ENCODE data around the gene KAZN.

Gene KAZN

GRCh38 chr1:14888374-14888773, 289.9 kb downstream of the KAZN start:
- no peak overlapping the region for H3K4me2 ChIP-seq (ENCODE audit: low read length, poor library complexity, severe bottlenecking)
- H3K79me1 ChIP-seq (replicated peaks; ENCODE audit: low read length, poor library complexity, severe bottlenecking), result no peaks in the 10 kb centered on the region
- no peak overlapping the region for H3K14ac ChIP-seq (ENCODE audit: low read length in 2 of 2)
- no peak overlapping the region for H3K4me3 ChIP-seq (ENCODE audit: insufficient read depth in 1 of 2, low read depth in 1 of 2, low read length in 2 of 2)
- H3K27me3 ChIP-seq (ENCODE audit: control insufficient read depth in 1 of 2, insufficient read depth in 1 of 2, low read length in 2 of 2), result peaks cover 0 to 11% of the 10 kb centered on the region in 2 experiments
- 77% methylated on average over 4 of the region's 10 CpGs for WGBS
- no peak overlapping the region for H2BK120ac ChIP-seq (ENCODE audit: low read depth, low read length)
- no peak overlapping the region for H2BK5ac ChIP-seq (ENCODE audit: low read depth, low read length, poor library complexity, severe bottlenecking)
- H2AK5ac ChIP-seq (ENCODE audit: low read length, severe bottlenecking), result no peak overlapping the region
- no peak overlapping the region for H3K27ac ChIP-seq (ENCODE audit: low read length, poor library complexity, severe bottlenecking)
- H3K4me1 ChIP-seq (ENCODE audit: control insufficient read depth, insufficient read depth, low read depth, low read length), result no peaks in the 10 kb centered on the region
- no peak overlapping the region for H4K8ac ChIP-seq (ENCODE audit: low read length)
- H4K91ac ChIP-seq (ENCODE audit: low read length), result no peak overlapping the region
- H2BK12ac ChIP-seq (ENCODE audit: low read length in 2 of 2), result no peak overlapping the region
- H3K23ac ChIP-seq (ENCODE audit: low read length in 2 of 2), result no peak overlapping the region
- no peak overlapping the region for H3K18ac ChIP-seq (ENCODE audit: low read depth in 1 of 2, low read length in 2 of 2)
- H3K9ac ChIP-seq (ENCODE audit: low read length), result no peak overlapping the region
- H3K9me3 ChIP-seq (ENCODE audit: control insufficient read depth, low read length), result no peaks in the 10 kb centered on the region
- H2BK15ac ChIP-seq (ENCODE audit: low read depth, poor library complexity, severe bottlenecking), result no peak overlapping the region
- H2AFZ ChIP-seq (ENCODE audit: low read depth, low read length), result no peak overlapping the region
- no peak overlapping the region for H3K4ac ChIP-seq (ENCODE audit: low read depth in 1 of 2, low read length in 2 of 2)
- H3K36me3 ChIP-seq (ENCODE audit: control insufficient read depth in 1 of 2, insufficient read depth in 2 of 2, low read depth in 1 of 2, low read length in 2 of 2), result no peaks in the 10 kb centered on the region
- DNase-seq, result no peak

DNA sequence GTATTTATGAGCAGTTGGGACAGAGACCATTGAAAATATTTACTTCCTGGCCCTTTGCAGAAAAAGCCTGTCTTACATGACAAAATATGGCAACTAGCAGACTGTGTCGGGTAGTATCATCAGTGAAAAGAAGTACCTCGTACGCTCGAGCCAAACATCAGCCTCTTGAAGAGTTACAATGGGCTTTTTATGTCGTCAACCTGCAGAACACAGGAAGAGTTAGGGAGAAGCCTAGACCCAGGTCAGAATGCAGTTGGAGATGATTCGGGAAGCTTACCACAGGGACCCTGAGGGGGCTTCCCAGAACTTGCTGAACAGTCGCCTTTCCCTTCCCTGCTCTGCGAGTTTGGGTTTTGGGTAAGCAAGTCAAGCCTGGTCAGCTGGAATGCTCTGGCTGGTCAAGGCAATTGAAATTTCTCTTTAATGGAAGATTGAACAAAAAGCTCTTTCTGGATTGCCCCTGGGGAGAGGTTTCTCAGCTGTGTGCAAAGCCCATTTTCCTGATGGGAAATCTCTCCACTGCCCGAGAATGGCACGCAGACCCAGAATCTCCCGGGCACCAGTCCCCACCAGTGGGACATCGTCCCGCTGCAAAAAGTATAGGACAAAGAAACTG, 291.4 kb downstream of the KAZN start:
- Histone ChIP-seq H3K36me3 (ENCODE audit: control insufficient read depth in 1 of 2, insufficient read depth in 2 of 2, low read depth in 1 of 2, low read length in 2 of 2) (no peaks in the 10 kb centered on the region), H3K18ac (ENCODE audit: low read depth in 1 of 2, low read length in 2 of 2) (no peak overlapping the region), H3K4ac (ENCODE audit: low read depth in 1 of 2, low read length in 2 of 2) (no peak overlapping the region), H3K23ac (ENCODE audit: low read length in 2 of 2) (no peak overlapping the region), H3K79me1 (replicated peaks; ENCODE audit: low read length, poor library complexity, severe bottlenecking) (no peaks in the 10 kb centered on the region), H3K27ac (ENCODE audit: low read length, poor library complexity, severe bottlenecking) (no peak overlapping the region), H2BK12ac (ENCODE audit: low read length in 2 of 2) (no peak overlapping the region), H3K14ac (ENCODE audit: low read length in 2 of 2) (no peak overlapping the region), H2AFZ (ENCODE audit: low read depth, low read length) (no peak overlapping the region), H4K91ac (ENCODE audit: low read length) (no peak overlapping the region), H3K4me1 (ENCODE audit: control insufficient read depth, insufficient read depth, low read depth, low read length) (no peaks in the 10 kb centered on the region), H3K9ac (ENCODE audit: low read length) (no peak overlapping the region), H3K4me3 (ENCODE audit: insufficient read depth in 1 of 2, low read depth in 1 of 2, low read length in 2 of 2) (no peak overlapping the region), H2BK15ac (ENCODE audit: low read depth, poor library complexity, severe bottlenecking) (no peak overlapping the region), H4K8ac (ENCODE audit: low read length) (no peak overlapping the region), H2AK5ac (ENCODE audit: low read length, severe bottlenecking) (no peak overlapping the region), H3K27me3 (ENCODE audit: control insufficient read depth in 1 of 2, insufficient read depth in 1 of 2, low read length in 2 of 2) (peaks cover 0 to 11% of the 10 kb centered on the region in 2 experiments), H3K4me2 (ENCODE audit: low read length, poor library complexity, severe bottlenecking) (no peak overlapping the region), H3K9me3 (ENCODE audit: control insufficient read depth, low read length) (no peaks in the 10 kb centered on the region), H2BK5ac (ENCODE audit: low read depth, low read length, poor library complexity, severe bottlenecking) (no peak overlapping the region), H2BK120ac (ENCODE audit: low read depth, low read length) (no peak overlapping the region)
- DNase-seq, result no peak
- WGBS, result 91% methylated on average over 13 of the region's 13 CpGs

GRCh38 chr1:14891991-14892390, 293.5 kb downstream of the KAZN start:
- Histone ChIP-seq H2BK15ac (ENCODE audit: low read depth, poor library complexity, severe bottlenecking) (no peak overlapping the region), H3K18ac (ENCODE audit: low read depth in 1 of 2, low read length in 2 of 2) (no peak overlapping the region)
- no peak for DNase-seq

GRCh38 chr1:14894811-14895560, 296.5 kb downstream of the KAZN start:
- no peak overlapping the region for H3K4me2 ChIP-seq (ENCODE audit: low read length, poor library complexity, severe bottlenecking)
- H3K9me3 ChIP-seq (ENCODE audit: control insufficient read depth, low read length), result no peaks in the 10 kb centered on the region
- no peaks in the 10 kb centered on the region for H3K79me1 ChIP-seq (replicated peaks; ENCODE audit: low read length, poor library complexity, severe bottlenecking)
- no peak overlapping the region for H2AFZ ChIP-seq (ENCODE audit: low read depth, low read length)
- no peak overlapping the region for H2AK5ac ChIP-seq (ENCODE audit: low read length, severe bottlenecking)
- H3K4ac ChIP-seq (ENCODE audit: low read depth in 1 of 2, low read length in 2 of 2), result no peak overlapping the region
- peak overlapping the region in 1 of 2 experiments; percentile 32 for H2BK12ac ChIP-seq (ENCODE audit: low read length in 2 of 2)
- H3K27ac ChIP-seq (ENCODE audit: low read length, poor library complexity, severe bottlenecking), result no peak overlapping the region
- H3K23ac ChIP-seq (ENCODE audit: low read length in 2 of 2), result no peak overlapping the region
- H3K36me3 ChIP-seq (ENCODE audit: control insufficient read depth in 1 of 2, insufficient read depth in 2 of 2, low read depth in 1 of 2, low read length in 2 of 2), result no peaks in the 10 kb centered on the region
- H2BK15ac ChIP-seq (ENCODE audit: low read depth, poor library complexity, severe bottlenecking), result no peak overlapping the region
- no peak overlapping the region for H3K14ac ChIP-seq (ENCODE audit: low read length in 2 of 2)
- H4K8ac ChIP-seq (ENCODE audit: low read length), result no peak overlapping the region
- H2BK5ac ChIP-seq (ENCODE audit: low read depth, low read length, poor library complexity, severe bottlenecking), result no peak overlapping the region
- WGBS, result 42% methylated on average over 11 of the region's 11 CpGs
- H3K9ac ChIP-seq (ENCODE audit: low read length), result no peak overlapping the region
- H3K4me3 ChIP-seq (ENCODE audit: insufficient read depth in 1 of 2, low read depth in 1 of 2, low read length in 2 of 2), result no peak overlapping the region
- no peaks in the 10 kb centered on the region for H3K4me1 ChIP-seq (ENCODE audit: control insufficient read depth, insufficient read depth, low read depth, low read length)
- no peak overlapping the region for H2BK120ac ChIP-seq (ENCODE audit: low read depth, low read length)
- H4K91ac ChIP-seq (ENCODE audit: low read length), result no peak overlapping the region
- peaks cover 2 to 16% of the 10 kb centered on the region in 2 experiments for H3K27me3 ChIP-seq (ENCODE audit: control insufficient read depth in 1 of 2, insufficient read depth in 1 of 2, low read length in 2 of 2)
- no peak for DNase-seq
- no peak overlapping the region for H3K18ac ChIP-seq (ENCODE audit: low read depth in 1 of 2, low read length in 2 of 2)

More at GRCh38 chr1:14891991-14892390, 293.5 kb downstream of the KAZN start:
- Histone ChIP-seq H3K9me3 (ENCODE audit: control insufficient read depth, low read length) (no peaks in the 10 kb centered on the region), H2BK12ac (ENCODE audit: low read length in 2 of 2) (no peak overlapping the region), H3K4me2 (ENCODE audit: low read length, poor library complexity, severe bottlenecking) (no peak overlapping the region), H3K79me1 (replicated peaks; ENCODE audit: low read length, poor library complexity, severe bottlenecking) (no peaks in the 10 kb centered on the region), H3K27me3 (ENCODE audit: control insufficient read depth in 1 of 2, insufficient read depth in 1 of 2, low read length in 2 of 2) (peaks cover 0 to 14% of the 10 kb centered on the region in 2 experiments), H2AK5ac (ENCODE audit: low read length, severe bottlenecking) (no peak overlapping the region), H4K91ac (ENCODE audit: low read length) (no peak overlapping the region), H3K36me3 (ENCODE audit: control insufficient read depth in 1 of 2, insufficient read depth in 2 of 2, low read depth in 1 of 2, low read length in 2 of 2) (no peaks in the 10 kb centered on the region), H3K4ac (ENCODE audit: low read depth in 1 of 2, low read length in 2 of 2) (no peak overlapping the region), H4K8ac (ENCODE audit: low read length) (no peak overlapping the region), H2BK120ac (ENCODE audit: low read depth, low read length) (no peak overlapping the region), H3K23ac (ENCODE audit: low read length in 2 of 2) (no peak overlapping the region), H3K27ac (ENCODE audit: low read length, poor library complexity, severe bottlenecking) (no peak overlapping the region), H3K4me1 (ENCODE audit: control insufficient read depth, insufficient read depth, low read depth, low read length) (no peaks in the 10 kb centered on the region), H3K9ac (ENCODE audit: low read length) (no peak overlapping the region), H2BK5ac (ENCODE audit: low read depth, low read length, poor library complexity, severe bottlenecking) (no peak overlapping the region), H2AFZ (ENCODE audit: low read depth, low read length) (no peak overlapping the region), H3K4me3 (ENCODE audit: insufficient read depth in 1 of 2, low read depth in 1 of 2, low read length in 2 of 2) (no peak overlapping the region), H3K14ac (ENCODE audit: low read length in 2 of 2) (no peak overlapping the region)
- 64% methylated on average over 4 of the region's 4 CpGs for WGBS
